VCaP (cell line): ENCODE data around the gene GOLGA6L2.
"Not testable (repeated sequence)": the region's sequence is repeated elsewhere in the genome, so short reads cannot be mapped to it uniquely, and the experiment has no call there.

Experiments used
- H3K27ac ChIP-seq: fragments of 450-650 bp; 2 replicates; pipeline ENCODE4 v1.5.1; 2017
- TF ChIP-seq, protein P1 (sequence below): fragments of 450-650 bp; conservative IDR thresholded peaks from 2 replicates; pipeline ENCODE4 v1.5.1; 2017; ENCODE audit warnings: mild to moderate bottlenecking, moderate library complexity

Gene GOLGA6L2

DNA sequence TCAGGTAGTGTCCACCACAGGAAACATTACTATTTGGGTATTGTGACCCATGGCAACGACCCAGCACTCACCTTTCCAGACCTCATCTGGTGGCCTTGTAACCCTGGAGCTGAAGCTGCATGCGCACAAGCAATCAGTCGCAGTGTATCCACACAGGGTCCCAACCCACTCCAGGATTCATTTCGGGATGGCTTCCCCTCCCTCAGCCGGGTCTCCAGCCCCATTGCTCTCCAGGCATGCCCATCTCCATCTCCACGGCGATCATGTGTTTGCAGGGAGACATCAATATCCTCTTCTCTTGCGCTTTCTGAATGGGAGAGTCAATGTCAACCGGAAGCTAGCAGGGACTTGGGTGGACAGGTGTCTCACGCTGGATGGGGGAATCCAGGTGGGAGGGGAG, 35.2 kb downstream of the GOLGA6L2 start:
- H3K27ac ChIP-seq, result no peak overlapping the region
- TF ChIP-seq, protein P1, sequence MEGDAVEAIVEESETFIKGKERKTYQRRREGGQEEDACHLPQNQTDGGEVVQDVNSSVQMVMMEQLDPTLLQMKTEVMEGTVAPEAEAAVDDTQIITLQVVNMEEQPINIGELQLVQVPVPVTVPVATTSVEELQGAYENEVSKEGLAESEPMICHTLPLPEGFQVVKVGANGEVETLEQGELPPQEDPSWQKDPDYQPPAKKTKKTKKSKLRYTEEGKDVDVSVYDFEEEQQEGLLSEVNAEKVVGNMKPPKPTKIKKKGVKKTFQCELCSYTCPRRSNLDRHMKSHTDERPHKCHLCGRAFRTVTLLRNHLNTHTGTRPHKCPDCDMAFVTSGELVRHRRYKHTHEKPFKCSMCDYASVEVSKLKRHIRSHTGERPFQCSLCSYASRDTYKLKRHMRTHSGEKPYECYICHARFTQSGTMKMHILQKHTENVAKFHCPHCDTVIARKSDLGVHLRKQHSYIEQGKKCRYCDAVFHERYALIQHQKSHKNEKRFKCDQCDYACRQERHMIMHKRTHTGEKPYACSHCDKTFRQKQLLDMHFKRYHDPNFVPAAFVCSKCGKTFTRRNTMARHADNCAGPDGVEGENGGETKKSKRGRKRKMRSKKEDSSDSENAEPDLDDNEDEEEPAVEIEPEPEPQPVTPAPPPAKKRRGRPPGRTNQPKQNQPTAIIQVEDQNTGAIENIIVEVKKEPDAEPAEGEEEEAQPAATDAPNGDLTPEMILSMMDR, result no peak

DNA sequence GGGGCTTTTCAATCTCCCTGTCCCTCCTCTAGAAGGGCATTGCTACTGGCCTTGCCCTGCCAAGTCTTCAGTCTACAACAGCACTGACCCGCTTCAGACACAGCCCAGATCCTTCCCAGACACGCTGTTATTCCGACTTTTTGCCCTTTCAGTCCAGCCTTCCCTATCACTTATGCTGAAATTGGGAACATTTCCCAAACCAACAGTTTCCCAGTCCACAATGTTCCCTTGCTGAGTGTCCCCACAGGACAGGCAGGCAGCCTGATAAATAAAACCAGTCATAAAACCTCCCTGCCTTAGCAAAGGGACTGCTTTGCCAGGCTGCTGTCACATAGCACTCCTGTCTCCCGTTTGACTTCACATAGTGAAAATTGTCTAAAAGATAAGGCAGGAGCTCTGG, 43.5 kb downstream of the GOLGA6L2 start:
- TF ChIP-seq, protein P1, result no peak
- H3K27ac ChIP-seq, result peak overlapping the region; percentile 51

DNA sequence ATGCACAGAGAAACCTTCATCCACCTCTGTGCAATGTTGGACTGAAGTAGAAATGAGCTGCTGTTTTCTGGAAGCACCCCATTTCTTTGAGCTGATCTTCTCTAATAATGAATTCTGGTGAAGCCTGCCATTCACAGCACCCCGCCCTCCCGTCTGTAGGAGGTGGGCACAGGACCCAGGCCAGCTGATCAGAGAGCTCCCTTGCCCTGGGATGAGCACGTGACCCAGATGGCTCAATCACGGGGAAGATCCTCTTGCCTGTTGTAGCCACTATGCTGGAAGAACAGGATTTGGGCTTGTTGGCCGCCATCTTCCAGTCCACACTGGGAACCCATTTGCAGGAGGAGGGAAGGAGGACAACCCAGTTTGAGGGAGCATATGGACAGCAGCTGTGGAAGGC, 44.5 kb downstream of the GOLGA6L2 start:
- H3K27ac ChIP-seq, result no peak overlapping the region
- TF ChIP-seq, protein P1, result no peak

DNA sequence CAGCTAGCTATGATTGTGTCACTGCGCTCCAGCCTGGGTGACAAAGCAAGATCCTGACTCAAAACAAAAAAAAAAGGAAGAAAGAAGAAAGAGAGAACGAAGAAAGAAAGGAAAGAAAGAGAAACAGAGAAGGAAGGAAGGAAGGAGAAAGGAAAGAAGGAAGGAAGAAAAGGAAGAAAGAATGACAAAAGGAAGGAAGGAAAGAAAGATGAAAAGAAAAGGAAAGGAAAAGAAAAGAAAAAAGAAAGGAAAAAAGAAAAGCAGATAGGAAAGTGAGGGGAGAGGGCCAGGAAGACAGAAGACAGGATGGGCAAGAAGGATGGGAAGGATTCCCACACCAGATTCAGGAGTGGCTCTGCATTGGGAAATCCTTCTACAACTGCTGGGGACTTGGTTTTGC, 44.9 kb downstream of the GOLGA6L2 start:
- TF ChIP-seq, protein P1, result no peak
- no peak overlapping the region for H3K27ac ChIP-seq

DNA sequence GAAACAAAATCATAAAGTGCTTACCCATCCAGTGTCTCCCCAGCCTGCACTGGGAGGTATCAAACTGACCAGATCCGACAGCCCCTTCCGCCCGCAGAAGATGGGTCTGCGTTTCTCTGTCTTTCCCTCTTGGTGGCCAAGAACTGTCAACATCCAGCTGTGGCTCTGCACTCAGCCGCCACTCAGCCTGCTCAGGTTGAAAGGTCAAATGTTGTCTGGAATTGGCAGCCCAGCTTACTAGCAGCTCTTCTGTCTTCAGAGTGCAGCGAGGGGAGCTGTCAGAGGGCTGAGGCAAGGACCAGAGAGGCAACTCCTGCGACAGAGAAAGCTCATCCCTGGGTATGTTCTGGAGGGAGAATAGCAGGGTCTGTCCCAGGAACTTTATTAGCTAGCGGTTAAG, 45.4 kb downstream of the GOLGA6L2 start:
- TF ChIP-seq, protein P1, result no peak
- H3K27ac ChIP-seq, result no peak overlapping the region

DNA sequence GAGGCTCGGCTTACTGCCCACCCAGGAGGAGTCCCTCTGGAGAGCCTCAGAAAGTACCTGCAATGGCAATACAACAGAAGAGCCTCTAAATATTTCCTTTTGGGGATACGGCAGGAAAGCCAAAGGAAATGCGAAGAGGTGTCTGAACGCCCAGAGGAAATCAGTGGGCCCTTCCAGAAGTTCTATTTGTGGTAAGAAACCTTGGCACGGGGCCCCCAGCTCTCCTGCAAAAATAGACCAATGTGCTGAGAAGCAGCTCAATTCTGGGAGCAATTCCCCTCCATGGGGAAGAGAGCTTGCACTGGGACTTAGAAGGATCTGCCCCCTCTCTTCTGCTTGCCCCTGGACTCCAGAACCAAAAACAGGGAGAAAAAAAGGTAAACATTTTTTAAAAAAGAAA, 47.8 kb downstream of the GOLGA6L2 start:
- H3K27ac ChIP-seq, result not testable (repeated sequence)

DNA sequence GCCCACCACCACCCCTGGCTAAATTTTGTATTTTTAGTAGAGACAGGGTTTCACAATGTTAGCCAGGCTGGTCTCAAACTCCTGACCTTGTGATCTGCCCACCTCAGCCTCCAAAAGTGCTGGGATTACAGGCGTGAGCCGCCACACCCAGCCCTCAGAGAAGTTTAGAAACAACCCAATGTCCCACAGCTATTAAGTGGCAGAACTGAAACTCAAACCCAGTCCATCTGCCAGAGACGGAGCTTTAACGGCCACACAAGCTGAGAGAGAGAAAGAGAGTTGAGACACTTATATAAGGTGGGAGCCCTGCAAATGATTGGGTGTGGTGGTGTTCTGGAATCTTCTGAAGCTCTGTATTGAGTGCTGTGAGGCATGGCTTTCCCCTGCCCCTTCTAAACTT, 48.7 kb downstream of the GOLGA6L2 start:
- 0 out of 2 replicates have a peak overlapping the region, but pooled peaks have one; percentile 11 for H3K27ac ChIP-seq

DNA sequence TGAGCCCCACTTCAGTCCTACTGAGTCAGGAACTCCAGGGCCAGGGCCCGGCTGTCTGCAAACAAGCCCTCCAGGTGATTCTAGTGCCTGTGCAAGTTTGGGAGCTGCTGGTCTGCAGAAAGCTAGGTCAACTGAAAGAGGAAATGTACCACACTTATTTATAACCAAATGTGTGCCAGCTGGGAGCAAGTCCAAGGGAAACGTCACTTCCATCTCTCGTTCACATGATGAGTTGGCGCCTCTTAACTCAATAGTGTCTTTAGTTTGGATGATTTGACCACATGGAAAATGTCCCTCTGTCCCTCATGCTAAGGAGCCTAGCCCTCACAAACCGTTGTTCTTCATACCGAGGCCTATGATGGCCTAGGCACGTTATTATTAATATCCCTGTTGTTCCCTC, 49.3 kb downstream of the GOLGA6L2 start:
- 0 out of 2 replicates have a peak overlapping the region, but pooled peaks have one; percentile 11 for H3K27ac ChIP-seq
- TF ChIP-seq, protein P1, result no peak

DNA sequence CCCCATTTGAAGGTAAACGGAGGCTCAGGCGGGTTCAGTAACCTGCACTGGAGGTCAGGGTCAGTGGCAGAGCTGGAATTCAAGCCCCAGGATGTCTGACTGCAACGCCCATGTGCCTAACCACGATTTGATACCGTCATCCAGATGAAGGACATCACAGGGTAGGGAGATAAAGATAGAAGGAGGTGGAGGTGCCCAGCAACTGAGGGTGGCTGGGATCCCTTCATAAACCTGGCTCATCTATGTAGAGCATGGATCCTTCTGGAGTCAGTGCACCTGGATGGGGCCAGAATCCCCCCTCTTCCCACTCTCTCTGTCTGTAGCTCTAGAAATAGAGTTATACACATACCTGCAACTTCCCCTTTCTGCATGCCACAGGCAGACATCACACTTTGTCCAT, 51.2 kb downstream of the GOLGA6L2 start:
- TF ChIP-seq, protein P1, result no peak
- no peak overlapping the region for H3K27ac ChIP-seq
